Activated CD4-positive, alpha-beta T cell treated with anti-CD3 and anti-CD28 coated beads, Interleukin-2, amount 50 U/mL, for 4 hours (primary cell): Measurements from ENCODE around the gene RAB11FIP5.

Source experiments
- DNase-seq, 2 experiments: peaks; one replicate each; pipeline ENCODE4 v3.0.0-alpha.2; 2020

Gene RAB11FIP5

GRCh38 chr2:73033142-73033765 lies 79.5 kb downstream of the RAB11FIP5 start:
- no peak for DNase-seq

DNA sequence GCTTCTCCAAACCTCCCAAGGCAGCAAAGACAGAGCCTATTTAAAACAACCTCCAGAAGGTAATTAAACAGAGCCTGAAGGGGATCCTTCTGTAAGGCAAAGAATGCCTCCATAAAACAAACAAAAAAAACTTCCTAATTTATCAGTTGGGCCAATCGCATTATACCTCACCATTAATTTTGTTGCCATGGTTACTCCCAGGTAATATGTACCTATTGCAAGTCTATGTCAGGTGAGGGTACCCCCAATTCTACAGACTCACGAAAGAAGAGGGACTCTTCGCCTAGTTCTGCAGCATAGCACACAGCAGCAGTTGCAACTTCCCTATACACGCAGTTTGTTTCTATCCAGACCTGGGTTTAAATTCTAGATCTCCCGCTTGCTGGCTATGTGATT lies 80.0 kb downstream of the RAB11FIP5 start:
- DNase-seq = no peak

DNA sequence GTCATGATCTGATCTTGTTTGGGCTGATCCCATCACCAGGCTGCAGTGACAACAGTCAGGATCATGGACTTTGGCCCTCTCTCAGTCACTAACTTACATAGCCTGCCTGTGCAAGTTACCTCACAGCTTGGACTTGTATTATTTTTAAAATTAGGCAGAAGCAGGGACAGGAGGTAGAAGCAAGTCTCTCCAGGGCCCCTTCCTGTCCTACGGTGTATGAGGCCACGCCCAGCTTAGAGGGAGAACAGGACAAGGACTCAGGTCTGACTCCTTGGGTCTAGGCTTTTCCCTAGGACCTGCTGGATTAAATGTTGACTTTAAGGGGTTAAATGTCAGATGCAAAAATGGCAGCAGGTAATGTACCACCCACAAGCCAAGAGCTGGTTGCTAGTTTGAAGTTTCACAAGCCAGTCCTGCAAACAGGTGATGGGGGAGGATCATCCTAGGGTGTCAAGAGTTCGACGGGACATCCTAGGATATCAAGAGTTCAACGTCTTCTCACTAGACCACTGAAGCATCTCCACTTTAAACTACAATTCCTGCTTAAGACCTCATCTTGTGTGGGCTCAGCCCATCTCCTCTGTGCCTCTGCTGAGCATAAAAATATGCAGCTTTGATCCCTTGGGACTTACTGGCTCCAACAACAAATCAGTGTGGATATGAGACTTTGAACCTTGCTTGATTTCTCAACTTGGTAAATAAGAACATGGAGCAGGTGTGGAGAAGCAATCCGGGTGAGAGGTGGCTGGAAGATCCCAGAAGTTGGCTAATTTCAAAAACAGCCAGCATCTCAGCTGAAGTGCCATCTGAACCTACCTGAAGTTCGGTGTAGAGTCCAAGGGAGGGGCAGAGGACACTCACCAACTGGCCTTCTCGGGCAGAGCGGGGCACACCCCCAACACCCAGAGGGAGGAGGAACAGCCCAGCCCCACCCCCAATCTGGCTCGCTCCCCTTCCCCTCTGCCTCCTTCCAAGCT lies 80.7 kb downstream of the RAB11FIP5 start:
- no peak for DNase-seq

DNA sequence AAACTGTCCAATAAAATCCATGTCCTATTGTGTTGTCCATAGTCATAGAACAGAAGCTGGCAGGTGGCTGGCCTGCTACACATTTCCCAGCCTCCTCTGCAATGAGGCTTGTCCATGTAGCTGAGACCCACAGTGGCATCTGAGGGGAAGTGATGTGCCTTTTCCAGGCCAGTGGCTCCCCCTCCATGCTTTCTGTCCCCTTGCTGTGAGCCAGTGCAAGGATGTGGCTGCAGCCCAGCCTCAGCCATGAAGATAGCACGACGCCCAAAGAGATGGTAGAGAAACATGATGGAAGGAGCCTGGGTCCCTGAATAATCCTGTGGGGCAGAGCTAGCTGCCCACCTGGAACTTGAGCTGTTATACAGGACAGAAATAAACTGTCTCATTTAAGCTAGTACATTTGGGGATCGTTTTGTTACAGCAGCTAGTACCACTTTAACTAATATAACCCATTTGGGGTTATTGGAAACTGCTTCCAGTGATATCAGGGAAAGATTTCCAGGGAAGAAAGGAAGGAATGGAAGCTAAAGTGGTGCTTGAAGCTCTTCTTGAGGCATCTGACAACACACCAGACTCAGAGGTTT lies 81.6 kb downstream of the RAB11FIP5 start:
- DNase-seq = no peak

- no peak for DNase-seq
Observed at GRCh38 chr2:73028841-73029240, 83.9 kb downstream of the RAB11FIP5 start.

DNA sequence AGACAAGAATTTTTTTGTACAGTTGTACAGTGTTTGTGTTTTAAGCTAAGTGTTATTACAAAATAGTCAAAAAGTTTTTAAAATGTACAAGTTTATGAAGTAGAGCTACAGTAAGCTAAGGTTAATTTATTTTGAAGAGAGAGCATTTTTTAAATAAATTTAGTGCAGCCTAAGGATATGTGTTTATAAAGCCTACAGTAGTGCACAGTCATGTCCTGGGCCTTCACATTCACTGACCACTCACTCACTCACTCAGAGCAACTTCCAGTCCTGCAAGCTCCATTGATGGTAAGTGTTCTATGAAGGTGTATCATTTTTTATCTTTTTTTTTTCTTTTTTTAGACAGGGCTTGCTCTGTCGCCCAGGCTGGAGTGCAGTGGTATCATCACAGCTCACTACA lies 85.4 kb downstream of the RAB11FIP5 start:
- no peak for DNase-seq

- DNase-seq = no peak
Observed at GRCh38 chr2:73023497-73023896, 89.3 kb downstream of the RAB11FIP5 start.
